Activated gamma-delta T cell (primary cell): ENCODE results near the gene HEXD.
A peak's percentile ranks its signal among the peaks of the same experiment; 100 is the strongest.
"Not testable (repeated sequence)": the region's sequence is repeated elsewhere in the genome, so short reads cannot be mapped to it uniquely, and the experiment has no call there.

Experiments used
- DNase-seq: peaks from one replicate; lab custom pipeline; 2025; lab: John Stamatoyannopoulos, UW

HEXD gene

DNA sequence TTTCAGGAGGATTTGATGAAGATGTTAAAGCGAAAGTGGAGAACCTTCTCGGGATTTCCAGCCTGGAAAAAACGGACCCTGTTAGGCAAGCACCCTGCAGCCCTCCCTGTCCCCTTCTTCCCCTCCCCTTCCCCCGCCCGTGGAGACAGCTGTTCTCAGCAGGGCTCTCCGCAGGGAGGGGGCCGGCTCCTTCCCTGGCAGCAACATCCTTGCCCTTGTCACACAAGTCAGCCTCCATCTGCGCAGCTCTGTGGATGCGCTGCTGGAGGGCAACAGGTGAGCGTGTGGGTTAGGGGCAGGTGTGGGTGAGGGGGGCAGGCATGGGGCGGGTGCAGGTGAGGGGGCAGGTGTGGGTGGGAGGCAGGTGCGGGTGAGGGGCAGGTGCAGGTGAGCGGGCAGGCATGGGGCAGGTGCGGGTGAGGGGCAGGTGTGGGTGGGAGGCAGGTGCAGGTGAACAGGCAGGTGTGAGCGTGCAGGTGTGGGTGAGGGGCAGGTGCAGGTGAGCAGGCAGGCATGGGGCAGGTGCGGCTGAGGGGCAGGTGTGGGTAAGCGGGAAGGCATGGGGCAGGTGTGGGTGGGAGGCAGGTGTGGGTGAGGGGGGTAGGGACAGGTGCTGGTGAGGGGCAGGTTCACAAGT, 23.0 kb downstream of the HEXD start:
- DNase-seq: no peak

GRCh38 chr17:82441691-82442487, 23.7 kb downstream of the HEXD start:
- DNase-seq: no peak

- DNase-seq: no peak
These were observed 24.7 kb downstream of the HEXD start for GRCh38 chr17:82442643-82443464.

DNA sequence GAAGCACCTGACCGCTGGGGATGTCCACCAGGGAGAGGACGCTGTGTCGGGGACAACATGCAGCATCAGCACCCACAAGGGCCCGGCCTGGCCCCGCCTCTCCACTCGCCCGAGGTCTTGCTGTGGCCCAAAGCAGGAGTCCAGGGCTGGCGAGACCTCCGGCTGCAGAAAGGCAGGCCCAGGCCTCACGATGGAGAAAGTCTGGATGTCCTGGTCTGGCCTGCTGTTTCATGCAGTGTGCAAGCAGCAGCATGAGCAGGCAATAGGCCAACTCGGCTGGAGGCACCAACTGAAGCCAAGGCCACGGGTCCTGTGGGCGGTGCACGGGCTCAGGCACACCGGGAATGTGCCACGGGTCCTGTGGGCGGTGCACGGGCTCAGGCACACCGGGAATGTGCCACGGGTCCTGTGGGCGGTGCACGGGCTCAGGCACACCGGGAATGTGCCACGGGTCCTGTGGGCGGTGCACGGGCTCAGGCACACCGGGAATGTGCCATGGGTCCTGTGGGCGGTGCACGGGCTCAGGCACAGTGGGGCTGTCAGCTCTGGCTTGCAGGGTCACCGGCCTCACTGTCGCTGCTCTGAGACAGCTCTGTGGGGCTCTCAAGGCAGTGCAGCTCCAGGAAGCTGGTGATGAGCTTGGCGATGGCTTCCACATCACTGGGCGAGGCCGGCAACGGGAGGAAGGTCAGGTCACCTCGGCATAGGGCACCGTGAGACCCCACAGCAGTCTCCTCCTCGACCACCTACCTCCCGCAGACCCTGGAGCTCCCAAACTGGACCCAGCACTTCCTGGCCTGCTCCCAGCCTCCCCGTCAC, 25.5 kb downstream of the HEXD start:
- DNase-seq: no peak

- no peak for DNase-seq
These were observed 26.2 kb downstream of the HEXD start for GRCh38 chr17:82444284-82444893.

GRCh38 chr17:82444941-82445521, 26.9 kb downstream of the HEXD start:
- no peak for DNase-seq

DNA sequence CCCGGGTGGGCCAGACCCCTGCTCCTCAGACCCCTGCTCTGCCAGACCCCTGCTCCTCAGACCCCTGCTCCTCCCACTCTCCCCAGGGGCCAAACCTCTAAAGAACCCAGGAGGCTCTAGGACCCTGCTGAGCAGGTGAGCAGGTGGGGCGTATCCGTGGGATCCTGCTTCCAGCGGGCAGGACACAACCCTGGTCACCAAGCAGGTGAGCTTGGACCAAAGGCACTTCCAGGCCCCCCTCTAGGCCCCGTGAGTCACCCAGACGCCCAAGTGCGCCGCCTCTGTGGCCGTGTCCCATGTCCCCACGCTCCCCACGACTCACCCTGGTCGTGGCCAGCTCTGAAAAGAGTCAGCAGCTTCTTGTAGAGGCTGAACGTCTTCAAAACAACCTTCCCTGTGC, 27.4 kb downstream of the HEXD start:
- no peak for DNase-seq

DNA sequence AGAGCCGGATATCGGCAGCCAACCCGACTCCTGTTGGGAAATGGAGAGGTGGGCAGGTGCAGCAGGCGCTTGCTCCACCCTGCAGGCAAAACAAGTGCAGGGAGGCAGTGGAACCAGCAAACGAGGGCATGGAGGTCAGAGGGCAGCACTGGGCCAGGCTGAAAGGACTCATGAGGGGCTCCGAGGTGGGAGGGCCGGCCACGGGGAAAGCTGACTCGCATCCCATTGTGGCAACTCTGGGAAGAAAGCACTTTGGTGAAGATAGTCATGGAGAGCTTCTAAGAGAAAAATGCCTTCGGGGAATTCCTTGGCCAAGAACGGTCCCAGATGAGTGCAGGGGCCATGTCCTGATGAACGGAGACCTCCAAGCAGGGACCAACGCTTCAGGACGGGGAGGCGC, 28.0 kb downstream of the HEXD start:
- no peak for DNase-seq

GRCh38 chr17:82446649-82447048, 28.5 kb downstream of the HEXD start:
- no peak for DNase-seq

DNA sequence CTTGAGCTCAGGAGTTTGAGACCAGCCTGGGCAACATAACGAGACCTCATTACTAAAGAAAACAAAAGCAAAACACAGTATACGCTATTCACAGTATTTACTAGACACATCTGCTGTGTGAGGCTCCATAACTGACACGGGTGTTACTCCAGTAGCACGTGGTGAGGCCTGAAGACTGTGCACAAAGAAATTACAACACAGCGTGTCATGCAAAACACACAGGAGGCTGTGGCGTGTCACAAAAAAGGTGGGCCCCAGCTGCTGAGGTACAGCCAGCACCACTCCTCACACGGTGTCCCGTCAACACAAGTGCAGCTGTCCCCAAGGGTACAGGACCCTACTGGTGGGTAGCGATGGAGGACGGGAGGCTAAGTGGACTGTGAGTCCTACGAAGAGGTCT, 29.7 kb downstream of the HEXD start:
- DNase-seq: no peak

DNA sequence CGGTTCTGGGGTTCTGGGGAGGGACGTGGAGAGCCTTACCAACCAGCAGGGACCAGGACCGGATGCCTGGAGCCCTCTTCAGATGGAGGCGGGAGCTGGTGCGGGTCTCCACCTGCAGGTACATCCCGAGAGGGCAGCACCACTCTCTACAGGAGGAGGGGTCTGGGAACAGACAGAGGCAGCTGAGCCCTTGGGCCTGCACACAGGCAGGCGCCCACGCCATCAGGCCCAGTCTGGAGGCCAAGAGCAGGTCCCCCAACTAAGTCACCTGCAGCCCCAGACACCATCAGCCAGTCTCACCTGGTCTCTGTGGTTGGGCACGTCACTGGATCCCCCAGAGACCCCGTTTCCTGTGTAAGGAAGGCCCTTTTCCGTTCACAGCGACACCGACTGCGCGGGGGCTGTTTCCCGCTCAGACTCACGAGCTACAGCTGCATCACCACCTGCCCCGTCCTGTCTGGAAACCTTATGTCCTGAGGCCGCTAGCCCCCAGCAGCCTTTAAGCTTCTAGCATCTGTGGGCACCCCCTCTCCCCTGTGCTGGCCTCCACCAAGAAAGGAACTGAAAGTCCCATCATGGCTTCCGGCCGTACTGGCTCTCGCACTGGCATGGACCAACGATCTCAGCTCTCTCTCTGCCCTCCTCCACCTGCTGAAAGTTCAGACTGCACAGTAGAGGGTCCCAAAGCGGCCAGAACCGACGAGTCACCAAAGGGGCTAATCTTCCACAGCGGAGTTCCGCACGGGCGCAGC, 31.2 kb downstream of the HEXD start:
- DNase-seq: peak; percentile 62

DNA sequence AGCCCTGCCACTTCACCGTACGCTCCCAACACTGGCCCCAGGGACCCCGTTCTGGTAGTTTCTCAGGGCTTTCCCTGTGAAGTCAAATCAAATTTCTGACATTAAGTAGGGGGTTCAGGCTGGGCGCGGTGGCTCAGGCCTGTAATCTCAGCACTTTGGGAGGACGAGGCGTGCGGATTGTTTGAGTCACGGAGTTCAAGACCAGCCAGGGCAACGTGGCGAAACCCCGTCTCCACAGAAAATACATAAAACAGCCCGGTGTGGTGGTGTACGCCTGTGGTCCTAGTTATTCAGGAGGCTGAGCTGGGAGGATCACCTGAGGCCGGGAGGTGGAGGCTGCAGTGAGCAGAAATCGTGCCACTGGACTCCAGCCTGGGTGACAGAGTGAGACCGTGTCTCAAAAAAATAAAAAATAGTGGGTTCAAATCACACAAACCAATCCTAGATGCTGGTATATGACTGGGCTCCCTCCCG, 31.8 kb downstream of the HEXD start:
- DNase-seq: no peak

- DNase-seq: peak; percentile 95
These were observed 32.4 kb downstream of the HEXD start, which contains the start of gene CYBC1 for GRCh38 chr17:82450357-82451106. Gene CYBC1, minus strand, starts transcription at chr17:82450752. Its CDS starts 1,498 bp downstream, at chr17:82449254.

DNA sequence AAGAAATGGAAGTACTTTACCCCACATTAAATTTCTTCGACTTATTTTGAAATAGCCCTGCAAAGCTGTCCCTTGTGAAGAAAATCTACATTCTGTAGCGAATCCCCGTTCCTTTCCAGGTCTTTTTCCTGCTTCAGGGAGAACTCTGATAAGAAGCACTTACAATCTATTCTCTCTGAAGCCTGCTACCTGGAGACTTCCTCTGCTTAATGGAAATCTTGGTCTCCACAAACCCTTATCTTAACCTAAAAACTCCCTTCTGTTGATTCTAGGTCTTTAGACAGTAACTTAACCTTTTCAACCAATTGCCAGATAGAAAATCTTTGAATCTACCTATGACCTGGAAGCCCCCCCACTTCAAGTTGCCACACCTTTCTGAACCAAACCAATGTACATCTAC, 34.0 kb downstream of the HEXD start:
- DNase-seq: no peak

DNA sequence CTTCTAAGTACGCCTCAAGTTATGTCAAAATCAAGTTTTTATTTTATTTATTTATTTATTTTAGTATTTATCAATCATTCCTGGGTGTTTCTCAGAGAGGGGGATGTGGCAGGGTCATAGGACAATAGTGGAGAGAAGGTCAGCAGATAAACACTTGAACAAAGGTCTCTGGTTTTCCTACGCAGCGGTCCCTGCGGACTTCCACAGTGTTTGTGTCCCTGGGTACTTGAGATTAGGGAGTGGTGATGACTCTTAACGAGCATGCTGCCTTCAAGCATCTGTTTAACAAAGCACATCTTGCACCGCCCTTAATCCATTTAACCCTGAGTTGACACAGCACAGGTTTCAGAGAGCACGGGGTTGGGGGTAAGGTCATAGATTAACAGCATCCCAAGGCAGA, 35.0 kb downstream of the HEXD start:
- DNase-seq: not testable (repeated sequence)

DNA sequence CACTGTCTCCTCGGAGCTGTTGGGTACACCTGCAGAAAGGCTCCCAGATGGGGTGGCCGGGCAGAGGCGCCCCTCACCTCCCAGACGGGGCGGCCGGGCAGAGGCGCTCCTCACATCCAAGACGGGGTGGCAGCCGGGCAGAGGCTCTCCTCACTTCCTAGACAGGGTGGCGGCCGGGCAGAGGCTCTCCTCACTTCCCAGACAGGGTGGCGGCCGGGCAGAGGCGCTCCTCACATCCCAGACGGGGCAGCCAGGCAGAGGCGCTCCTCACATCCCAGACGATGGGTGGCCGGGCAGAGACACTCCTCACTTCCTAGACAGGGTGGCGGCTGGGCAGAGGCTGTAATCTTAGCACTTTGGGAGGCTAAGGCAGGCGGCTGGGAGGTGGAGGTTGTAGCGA, 35.6 kb downstream of the HEXD start:
- DNase-seq: not testable (repeated sequence)

DNA sequence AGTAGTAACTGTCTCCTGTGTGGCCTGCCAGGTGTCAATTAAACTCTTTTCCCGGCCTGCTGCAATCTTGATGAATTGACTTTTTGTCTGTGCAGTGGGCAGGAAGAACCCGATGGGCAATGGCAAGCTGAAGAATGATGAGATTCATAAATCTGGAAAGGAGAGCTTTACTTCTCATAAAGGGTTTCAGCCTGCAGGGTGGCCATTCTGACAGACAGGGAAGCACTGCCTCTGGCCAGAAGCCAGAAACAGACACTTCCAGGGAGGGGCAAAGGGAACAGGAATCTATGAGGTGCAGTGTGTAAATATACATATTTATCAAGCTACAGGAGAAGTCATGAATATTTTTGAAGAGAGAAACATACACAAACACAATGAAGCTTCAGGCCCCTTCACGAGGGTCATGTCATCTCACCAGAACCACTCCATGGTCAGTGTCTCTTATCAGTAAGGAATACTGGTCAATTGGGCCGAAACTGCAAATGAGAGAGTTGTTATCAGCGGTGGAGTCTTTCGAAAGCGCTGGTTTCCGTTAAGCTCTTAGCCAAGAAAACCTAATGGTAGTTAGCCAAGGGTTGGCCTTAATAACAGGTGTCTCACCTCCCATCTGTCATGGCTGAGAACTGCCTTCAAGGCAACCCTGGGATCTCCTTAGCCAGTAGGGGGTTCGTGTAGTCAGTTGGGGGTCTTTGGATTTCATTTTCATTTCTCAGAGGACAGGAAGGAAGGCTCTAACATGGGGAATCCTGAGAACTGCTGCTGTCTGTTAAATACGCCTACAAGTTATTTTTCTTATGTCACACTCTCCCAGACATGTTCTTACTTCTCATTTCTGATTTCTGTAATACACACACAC, 39.2 kb downstream of the HEXD start:
- DNase-seq: no peak

GRCh38 chr17:82457929-82458178, 39.7 kb downstream of the HEXD start:
- no peak for DNase-seq
